ENCODE results near the gene CRLF1. TPM values are rescaled to one million over a fixed set of nuclear protein-coding genes. Genes with fewer than 3 reads are reported as not detected.

Gene CRLF1
- total RNA-seq, 1 donor from 2014 or later, result 0.26 TPM

DNA sequence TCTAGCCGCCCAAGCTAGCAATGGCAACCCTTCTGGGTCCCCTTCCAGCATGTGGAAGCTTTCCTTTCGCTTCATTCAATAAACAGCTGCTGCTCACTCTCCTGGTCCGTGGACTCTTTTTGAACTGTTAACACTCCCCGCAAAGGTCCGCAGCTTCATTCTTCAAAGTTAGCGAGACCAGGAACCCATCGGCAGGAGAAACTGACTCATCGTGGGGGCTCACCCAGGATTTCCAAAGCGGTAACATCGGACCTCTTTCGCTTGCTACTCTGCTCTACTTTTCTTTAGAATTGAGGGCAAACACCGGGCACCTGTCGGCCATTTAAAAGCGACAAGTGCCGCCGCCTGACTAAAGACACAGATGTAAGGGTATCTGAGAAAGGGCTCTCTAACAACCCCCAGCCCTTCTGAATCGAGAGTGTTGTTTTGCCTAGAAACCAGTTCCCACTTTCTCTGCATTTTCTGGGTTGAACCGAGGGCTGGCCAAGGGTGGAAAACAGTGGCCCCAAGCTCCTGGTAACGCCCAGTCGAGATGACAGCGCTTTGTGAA lies 29.2 kb downstream of the CRLF1 start:
- TF ChIP-seq, protein P1, sequence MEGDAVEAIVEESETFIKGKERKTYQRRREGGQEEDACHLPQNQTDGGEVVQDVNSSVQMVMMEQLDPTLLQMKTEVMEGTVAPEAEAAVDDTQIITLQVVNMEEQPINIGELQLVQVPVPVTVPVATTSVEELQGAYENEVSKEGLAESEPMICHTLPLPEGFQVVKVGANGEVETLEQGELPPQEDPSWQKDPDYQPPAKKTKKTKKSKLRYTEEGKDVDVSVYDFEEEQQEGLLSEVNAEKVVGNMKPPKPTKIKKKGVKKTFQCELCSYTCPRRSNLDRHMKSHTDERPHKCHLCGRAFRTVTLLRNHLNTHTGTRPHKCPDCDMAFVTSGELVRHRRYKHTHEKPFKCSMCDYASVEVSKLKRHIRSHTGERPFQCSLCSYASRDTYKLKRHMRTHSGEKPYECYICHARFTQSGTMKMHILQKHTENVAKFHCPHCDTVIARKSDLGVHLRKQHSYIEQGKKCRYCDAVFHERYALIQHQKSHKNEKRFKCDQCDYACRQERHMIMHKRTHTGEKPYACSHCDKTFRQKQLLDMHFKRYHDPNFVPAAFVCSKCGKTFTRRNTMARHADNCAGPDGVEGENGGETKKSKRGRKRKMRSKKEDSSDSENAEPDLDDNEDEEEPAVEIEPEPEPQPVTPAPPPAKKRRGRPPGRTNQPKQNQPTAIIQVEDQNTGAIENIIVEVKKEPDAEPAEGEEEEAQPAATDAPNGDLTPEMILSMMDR (IDR thresholded peaks at IDR 0.05; ENCODE audit: insufficient read depth, low read length, severe bottlenecking), result no peak
- FAIRE-seq (no peak), DNase-seq (ENCODE audit: low read depth) (no peak)
- Histone ChIP-seq H3K36me3 (ENCODE audit: control insufficient read depth, insufficient read depth, low read length) (peaks cover 17% of the 10 kb centered on the region), H3K4me3 (ENCODE audit: low read depth, low read length) (no peak overlapping the region), H3K27me3 (ENCODE audit: control insufficient read depth, insufficient read depth, low read length) (no peaks in the 10 kb centered on the region)

- Histone ChIP-seq H3K36me3 (ENCODE audit: control insufficient read depth, insufficient read depth, low read length) (peaks cover 17% of the 10 kb centered on the region), H3K4me3 (ENCODE audit: low read depth, low read length) (no peak overlapping the region), H3K27me3 (ENCODE audit: control insufficient read depth, insufficient read depth, low read length) (no peaks in the 10 kb centered on the region)
- TF ChIP-seq, protein P1 (IDR thresholded peaks at IDR 0.05; ENCODE audit: insufficient read depth, low read length, severe bottlenecking), result no peak
- DNase-seq (ENCODE audit: low read depth) (no peak), FAIRE-seq (no peak)
These were observed 30.2 kb downstream of the CRLF1 start for GRCh38 chr19:18576383-18576782.

DNA sequence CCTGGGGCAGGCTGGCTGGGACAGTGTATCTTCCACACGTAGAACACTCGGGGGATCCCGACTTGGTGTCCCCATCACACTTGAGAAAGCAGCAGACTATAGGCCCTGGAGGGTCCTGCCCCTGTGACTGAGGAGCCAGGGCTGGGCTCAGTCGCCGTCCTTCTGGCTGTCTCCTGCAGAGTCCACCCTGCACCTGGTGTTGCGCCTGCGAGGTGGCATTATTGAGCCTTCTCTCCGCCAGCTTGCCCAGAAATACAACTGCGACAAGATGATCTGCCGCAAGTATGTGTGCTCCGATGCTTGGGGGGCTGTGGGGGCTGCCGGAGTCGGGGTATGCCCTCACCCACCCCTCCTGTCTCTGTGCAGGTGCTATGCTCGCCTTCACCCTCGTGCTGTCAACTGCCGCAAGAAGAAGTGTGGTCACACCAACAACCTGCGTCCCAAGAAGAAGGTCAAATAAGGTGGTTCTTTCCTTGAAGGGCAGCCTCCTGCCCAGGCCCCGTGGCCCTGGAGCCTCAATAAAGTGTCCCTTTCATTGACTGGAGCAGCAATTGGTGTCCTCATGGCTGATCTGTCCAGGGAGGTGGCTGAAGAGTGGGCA lies 31.8 kb downstream of the CRLF1 start:
- DNase-seq (ENCODE audit: low read depth) (no peak), FAIRE-seq (no peak)
- H3K27me3 ChIP-seq (ENCODE audit: control insufficient read depth, insufficient read depth, low read length), result no peaks in the 10 kb centered on the region
- no peak overlapping the region for H3K4me3 ChIP-seq (ENCODE audit: low read depth, low read length)
- H3K36me3 ChIP-seq (ENCODE audit: control insufficient read depth, insufficient read depth, low read length), result peaks cover 17% of the 10 kb centered on the region
- TF ChIP-seq, protein P1 (IDR thresholded peaks at IDR 0.05; ENCODE audit: insufficient read depth, low read length, severe bottlenecking), result no peak

DNA sequence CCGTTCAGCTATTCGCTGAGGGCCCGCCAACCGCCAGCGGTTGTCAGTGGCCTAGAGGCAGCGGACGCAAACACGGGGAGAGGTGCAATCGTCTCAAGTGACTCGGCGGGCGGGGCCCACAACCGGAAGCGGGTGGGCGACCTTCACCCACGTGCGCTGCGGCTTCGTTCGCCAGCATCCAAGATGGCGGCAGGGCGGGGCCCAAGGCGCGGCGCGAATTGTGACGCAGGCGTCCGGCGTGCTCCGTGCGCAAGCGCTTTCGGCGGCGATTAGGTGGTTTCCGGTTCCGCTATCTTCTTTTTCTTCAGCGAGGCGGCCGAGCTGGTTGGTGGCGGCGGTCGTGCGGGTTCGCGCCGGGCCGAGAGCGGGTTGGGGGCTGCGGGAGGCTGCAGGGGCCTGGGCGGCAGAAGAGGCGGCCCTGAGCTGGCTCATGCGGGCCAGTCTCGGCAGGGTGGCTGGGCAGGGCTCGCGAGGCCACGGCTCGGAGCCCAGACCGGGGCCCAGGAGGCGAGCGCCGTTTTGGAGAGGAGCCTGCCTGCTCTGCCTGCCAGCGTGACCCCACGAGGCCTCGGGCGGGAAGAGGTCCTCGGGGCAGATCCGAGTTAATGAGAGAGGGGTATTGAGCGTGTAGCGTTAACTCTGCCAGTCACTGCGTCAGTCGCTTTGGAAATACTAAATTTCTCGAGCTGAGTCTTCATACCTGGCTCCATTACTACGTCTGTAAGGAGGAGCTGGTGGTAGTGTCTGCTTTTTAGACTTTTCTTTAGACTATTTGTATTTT lies 34.8 kb downstream of the CRLF1 start, which contains the start of gene UBA52:
TSS of gene UBA52 (plus strand) at position 294 of the 781 bp plus-strand sequence. CDS start 1,444 bp downstream, outside the sequence.
- FAIRE-seq (no peak), DNase-seq (ENCODE audit: low read depth) (peak; percentile 90)
- H3K36me3 ChIP-seq (ENCODE audit: control insufficient read depth, insufficient read depth, low read length), result peaks cover 32% of the 10 kb centered on the region
- TF ChIP-seq, protein P1 (IDR thresholded peaks at IDR 0.05; ENCODE audit: insufficient read depth, low read length, severe bottlenecking), result no peak
- no peaks in the 10 kb centered on the region for H3K27me3 ChIP-seq (ENCODE audit: control insufficient read depth, insufficient read depth, low read length)
- peak within 1 kb of the TSS; percentile 80 for H3K4me3 ChIP-seq (ENCODE audit: low read depth, low read length)

DNA sequence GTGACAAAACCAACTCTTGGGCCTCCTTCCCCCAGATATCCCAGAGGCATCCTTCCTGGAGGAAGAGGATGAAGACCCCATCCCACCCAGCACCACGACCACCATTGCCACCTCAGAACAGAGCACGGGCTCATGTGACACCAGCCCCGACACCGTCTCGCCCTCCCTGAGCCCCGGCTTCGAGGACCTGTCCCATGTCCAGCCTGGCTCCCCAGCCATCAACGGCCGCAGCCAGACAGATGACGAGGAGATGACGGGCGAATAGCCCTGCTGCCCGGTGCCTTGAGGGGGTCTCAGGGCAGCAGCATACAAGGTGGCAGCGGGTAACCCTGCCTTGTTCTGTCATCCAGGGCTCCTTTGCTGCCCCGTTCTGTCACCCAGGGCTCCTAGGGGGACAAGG lies 38.2 kb downstream of the CRLF1 start:
- Histone ChIP-seq H3K27me3 (ENCODE audit: control insufficient read depth, insufficient read depth, low read length) (no peaks in the 10 kb centered on the region), H3K36me3 (ENCODE audit: control insufficient read depth, insufficient read depth, low read length) (peaks cover 32% of the 10 kb centered on the region), H3K4me3 (ENCODE audit: low read depth, low read length) (no peak overlapping the region)
- DNase-seq (ENCODE audit: low read depth), result no peak
- TF ChIP-seq, protein P1 (IDR thresholded peaks at IDR 0.05; ENCODE audit: insufficient read depth, low read length, severe bottlenecking), result no peak
- FAIRE-seq, result no peak

Data from bronchial epithelial cell (primary cell).